Astrocyte (in vitro differentiated cells and primary cell): Measurements from ENCODE around the gene RBM25.

Experiments
- EZH2 ChIP-seq: IDR thresholded peaks from 2 replicates; pipeline ENCODE4 v1.6.1; 2012; ENCODE audit warnings: mild to moderate bottlenecking, low read length, inconsistent platforms; ENCODE audit not compliant: insufficient read depth
- TF ChIP-seq, protein P1 (sequence below): IDR thresholded peaks from 2 replicates; pipeline ENCODE4 v1.5.1; 2011; ENCODE audit warnings: low read depth, mild to moderate bottlenecking, inconsistent platforms, low read length, moderate library complexity; ENCODE audit not compliant: insufficient read depth

GRCh38 chr14:73091044-73091443 is 32.7 kb downstream of the RBM25 start:
- TF ChIP-seq, protein P1, sequence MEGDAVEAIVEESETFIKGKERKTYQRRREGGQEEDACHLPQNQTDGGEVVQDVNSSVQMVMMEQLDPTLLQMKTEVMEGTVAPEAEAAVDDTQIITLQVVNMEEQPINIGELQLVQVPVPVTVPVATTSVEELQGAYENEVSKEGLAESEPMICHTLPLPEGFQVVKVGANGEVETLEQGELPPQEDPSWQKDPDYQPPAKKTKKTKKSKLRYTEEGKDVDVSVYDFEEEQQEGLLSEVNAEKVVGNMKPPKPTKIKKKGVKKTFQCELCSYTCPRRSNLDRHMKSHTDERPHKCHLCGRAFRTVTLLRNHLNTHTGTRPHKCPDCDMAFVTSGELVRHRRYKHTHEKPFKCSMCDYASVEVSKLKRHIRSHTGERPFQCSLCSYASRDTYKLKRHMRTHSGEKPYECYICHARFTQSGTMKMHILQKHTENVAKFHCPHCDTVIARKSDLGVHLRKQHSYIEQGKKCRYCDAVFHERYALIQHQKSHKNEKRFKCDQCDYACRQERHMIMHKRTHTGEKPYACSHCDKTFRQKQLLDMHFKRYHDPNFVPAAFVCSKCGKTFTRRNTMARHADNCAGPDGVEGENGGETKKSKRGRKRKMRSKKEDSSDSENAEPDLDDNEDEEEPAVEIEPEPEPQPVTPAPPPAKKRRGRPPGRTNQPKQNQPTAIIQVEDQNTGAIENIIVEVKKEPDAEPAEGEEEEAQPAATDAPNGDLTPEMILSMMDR = no peak
- TF ChIP-seq EZH2 = no peak
